CD4-positive, alpha-beta T cell (primary cell): ENCODE results near the gene PRR22. TPM values are rescaled to one million over a fixed set of nuclear protein-coding genes. Genes with fewer than 3 reads are reported as not detected.
A peak's percentile ranks its signal among the peaks of the same experiment; 100 is the strongest.

ENCODE experiments used
- ATAC-seq: fragments of 200-7000 bp; cut with Tn5 transposase; one replicate; pipeline ENCODE4 v1.10.0; 2022; ENCODE audit warnings: mild to moderate bottlenecking; ENCODE audit not compliant: poor library complexity
- CTCF ChIA-PET: fragments of 350-600 bp; sonication (Branson Sonifier 250); formaldehyde crosslinking; loops from one replicate; lab custom pipeline; 2021; ENCODE audit warnings: antibody characterized with exemption, inconsistent platforms; lab: Charles Lee
- POLR2A ChIA-PET: fragments of 350-600 bp; sonication (Branson Sonifier 250); formaldehyde crosslinking; loops from one replicate; lab custom pipeline; 2021; ENCODE audit warnings: antibody characterized with exemption, inconsistent platforms; lab: Charles Lee
- DNase-seq, 14 experiments: peaks; one replicate each; pipeline ENCODE4 v3.0.0-alpha.2; 2013 to 2020; ENCODE audit warnings: mixed read lengths in 2 of 14
- H3K27ac ChIP-seq, 2 donors: one replicate each; pipeline versions ENCODE4 v1.5.1 to v1.7.0; 2013; ENCODE audit warnings: low read length in 2 of 2, low read depth in 1 of 2, mild to moderate bottlenecking in 1 of 2
- H3K27me3 ChIP-seq, 2 experiments: 1 replicate in 1 of 2; 2 replicates in 1 of 2; pipeline versions ENCODE4 v1.6.1 to v1.7.0; 2013; ENCODE audit warnings: low read length in 2 of 2, control low read depth in 1 of 2, mild to moderate bottlenecking in 1 of 2, moderate library complexity in 1 of 2; ENCODE audit not compliant: insufficient read depth in 2 of 2, control insufficient read depth in 1 of 2
- H3K36me3 ChIP-seq: one replicate; pipeline ENCODE4 v1.6.1; 2013; ENCODE audit warnings: low read length, control low read depth; ENCODE audit not compliant: insufficient read depth
- H3K4me1 ChIP-seq: one replicate; pipeline ENCODE4 v1.6.1; 2013; ENCODE audit warnings: low read length, control low read depth; ENCODE audit not compliant: insufficient read depth
- H3K4me3 ChIP-seq: one replicate; pipeline ENCODE4 v1.5.1; 2013; ENCODE audit warnings: mild to moderate bottlenecking, low read length, moderate library complexity
- H3K9me3 ChIP-seq, 2 experiments: 1 replicate in 1 of 2; 2 replicates in 1 of 2; pipeline versions ENCODE4 v1.6.1 to v1.7.0; 2013; ENCODE audit warnings: low read length in 2 of 2, mild to moderate bottlenecking in 2 of 2, control low read depth in 1 of 2, moderate library complexity in 1 of 2; ENCODE audit not compliant: control insufficient read depth in 1 of 2, insufficient read depth in 1 of 2
- H3K27ac Mint-ChIP-seq: one replicate; pipeline ENCODE4 v1.8.0; 2020; ENCODE audit warnings: mixed read lengths
- H3K27me3 Mint-ChIP-seq: one replicate; pipeline ENCODE4 v1.8.0; 2021; ENCODE audit warnings: mixed read lengths
- H3K36me3 Mint-ChIP-seq: one replicate; pipeline ENCODE4 v1.8.0; 2021; ENCODE audit warnings: low read depth, mixed read lengths
- H3K4me1 Mint-ChIP-seq: one replicate; pipeline ENCODE4 v1.8.0; 2021; ENCODE audit warnings: low read depth, mixed read lengths
- H3K4me3 Mint-ChIP-seq: one replicate; pipeline ENCODE4 v1.8.0; 2020; ENCODE audit warnings: mild to moderate bottlenecking, mixed read lengths
- H3K9me3 Mint-ChIP-seq: one replicate; pipeline ENCODE4 v1.8.0; 2020; ENCODE audit warnings: mixed read lengths
- CTCF ChIP-seq: fragments of 200-600 bp; IDR thresholded peaks from one replicate; pipeline ENCODE4 v1.8.0; 2022; ENCODE audit warnings: antibody characterized with exemption, mild to moderate bottlenecking
- intact Hi-C, 2 experiments: fragments of 100-400 bp; cut with DNase I in 1 of 2; cut with micrococcal nuclease in 1 of 2; formaldehyde crosslinking; loops; one replicate each; pipeline versions ENCODE4 v1.15.1 to v1.9.0; 2023 to 2025; cut with DNase I, micrococcal nuclease
- total RNA-seq, 174 experiments: library from RNA in 2 of 174; stranded (reverse) in 2 of 174; gene quantifications; one replicate each; pipeline ENCODE4 v1.2.3 and lab custom pipeline; 2021 to 2026

Gene PRR22
- total RNA-seq, 2 experiments from 2014 or later = 3.1 to 4.9 TPM

GRCh38 chr19:5799247-5800241 lies 15.0 kb upstream of the PRR22 start:
- H3K4me1 Mint-ChIP-seq = peaks cover 18% of the 10 kb centered on the region
- H3K27ac Mint-ChIP-seq = no peak overlapping the region
- Histone ChIP-seq H3K27ac (no peak overlapping the region), H3K9me3 (peaks cover 0 to 13% of the 10 kb centered on the region in 2 experiments), H3K36me3 (no peaks in the 10 kb centered on the region), H3K4me1 (peaks cover 27% of the 10 kb centered on the region), H3K27me3 (peaks cover 26 to 28% of the 10 kb centered on the region in 2 experiments), H3K4me3 (no peak overlapping the region)
- no peaks in the 10 kb centered on the region for H3K9me3 Mint-ChIP-seq
- no peak overlapping the region for H3K4me3 Mint-ChIP-seq
- ATAC-seq = no peak
- TF ChIP-seq CTCF = no peak
- peaks cover 28% of the 10 kb centered on the region for H3K27me3 Mint-ChIP-seq
- ChIA-PET POLR2A (interaction anchor here (0.9 kb wide), 1 partner anchor 112 kb away, joined by 3 read pairs; no protein-coding TSS in a partner anchor), CTCF (no interaction called here)
- no peaks in the 10 kb centered on the region for H3K36me3 Mint-ChIP-seq
- intact Hi-C loops = loop anchor here (5.0 kb wide), 2 partner anchors 178 to 563 kb away; partner anchors contain the start of genes CLPP (in 1 of the 2) and RANBP3 (in 1 of the 2)
- peak in 1 of 14 experiments; percentile 29 for DNase-seq

GRCh38 chr19:5798244-5798643 lies 13.7 kb upstream of the PRR22 start:
- no peaks in the 10 kb centered on the region for H3K36me3 Mint-ChIP-seq
- intact Hi-C loops = no loop called here
- H3K9me3 ChIP-seq = peaks cover 0 to 13% of the 10 kb centered on the region in 2 experiments
- H3K9me3 Mint-ChIP-seq = no peaks in the 10 kb centered on the region
- H3K27ac ChIP-seq = no peak overlapping the region
- H3K4me1 ChIP-seq = peaks cover 17% of the 10 kb centered on the region
- ChIA-PET CTCF (no interaction called here), POLR2A (no interaction called here)
- H3K4me1 Mint-ChIP-seq = peaks cover 5% of the 10 kb centered on the region
- TF ChIP-seq CTCF = no peak
- peaks cover 23% of the 10 kb centered on the region for H3K27me3 Mint-ChIP-seq
- H3K36me3 ChIP-seq = no peaks in the 10 kb centered on the region
- DNase-seq = no peak
- ATAC-seq = no peak
- no peak overlapping the region for H3K4me3 Mint-ChIP-seq
- no peak overlapping the region for H3K4me3 ChIP-seq
- peaks cover 26 to 28% of the 10 kb centered on the region in 2 experiments for H3K27me3 ChIP-seq
- no peak overlapping the region for H3K27ac Mint-ChIP-seq

- no peaks in the 10 kb centered on the region for H3K9me3 Mint-ChIP-seq
- peaks cover 8 to 9% of the 10 kb centered on the region in 2 experiments for H3K27me3 ChIP-seq
- DNase-seq = no peak
- H3K27me3 Mint-ChIP-seq = peaks cover 11% of the 10 kb centered on the region
- H3K27ac ChIP-seq = no peak overlapping the region
- ATAC-seq = no peak
- intact Hi-C loops = no loop called here
- H3K4me1 ChIP-seq = peaks cover 17% of the 10 kb centered on the region
- peaks cover 0 to 2% of the 10 kb centered on the region in 2 experiments for H3K9me3 ChIP-seq
- H3K4me3 ChIP-seq = no peak overlapping the region
- H3K4me1 Mint-ChIP-seq = peaks cover 7% of the 10 kb centered on the region
- H3K4me3 Mint-ChIP-seq = no peak overlapping the region
- POLR2A ChIA-PET = no interaction called here
- no peak overlapping the region for H3K27ac Mint-ChIP-seq
- no peak for TF ChIP-seq CTCF
- CTCF ChIA-PET = interaction anchor here (6.2 kb wide), 1 partner anchor 9 kb away, joined by 37 read pairs; the partner anchor contains the start of gene NRTN
- no peaks in the 10 kb centered on the region for H3K36me3 ChIP-seq
- peaks cover 8% of the 10 kb centered on the region for H3K36me3 Mint-ChIP-seq
Measured at GRCh38 chr19:5795382-5795919, 10.9 kb upstream of the PRR22 start.
